ENCODE data around the gene TARBP1. TPM values are rescaled to one million over a fixed set of nuclear protein-coding genes. Genes with fewer than 3 reads are reported as not detected.
A peak's percentile ranks its signal among the peaks of the same experiment; 100 is the strongest.

TARBP1 gene
- total and polyA plus RNA-seq, 2 of the 4 experiments (the other 2 are of a cell fraction), result 10.6 to 17.7 TPM

GRCh38 chr1:234475167-234475793, 3.7 kb downstream of the TARBP1 start (continued):
- no peak for TF ChIP-seq RCOR1 (IDR thresholded peaks at IDR 0.05; ENCODE audit: insufficient replicate concordance, low read length)

- Histone ChIP-seq H3K23ac (ENCODE audit: low read depth, low read length) (no peak overlapping the region), H2BK5ac (ENCODE audit: low read depth, low read length, poor library complexity, severe bottlenecking) (no peak overlapping the region), H2BK20ac (ENCODE audit: low read depth, low read length) (no peak overlapping the region), H2AFZ (replicated peaks; ENCODE audit: low read length, poor library complexity) (no peak overlapping the region), H3K56ac (ENCODE audit: extremely low read depth, insufficient read depth, low read length) (no peak overlapping the region), H3K27ac (ENCODE audit: insufficient read depth, low read length) (no peak overlapping the region), H3K9me1 (ENCODE audit: insufficient read depth, low read length) (no peaks in the 10 kb centered on the region; the same call in none of the 2 replicates), H4K8ac (ENCODE audit: low read depth in 2 of 2, low read length in 2 of 2) (no peak overlapping the region), H2AK5ac (ENCODE audit: low read depth, low read length) (no peak overlapping the region), H3K14ac (replicated peaks; ENCODE audit: low read depth, low read length) (no peak overlapping the region), H3K27me3 (ENCODE audit: control insufficient read depth, insufficient read depth, low read length) (no peaks in the 10 kb centered on the region), H2BK15ac (ENCODE audit: low read depth, low read length) (no peak overlapping the region), H3K79me1 (ENCODE audit: low read depth in 1 of 2, low read length in 2 of 2) (peaks cover 6 to 18% of the 10 kb centered on the region in 2 experiments), H3K36me3 (ENCODE audit: control insufficient read depth, insufficient read depth, low read length) (no peaks in the 10 kb centered on the region), H4K20me1 (ENCODE audit: insufficient read depth, low read length) (peaks cover 3% of the 10 kb centered on the region; the same call in 1 of the 2 replicates), H2AK9ac (replicated peaks; ENCODE audit: low read depth, low read length, poor library complexity) (no peak overlapping the region), H3K9me3 (ENCODE audit: control insufficient read depth, insufficient read depth, low read length) (no peaks in the 10 kb centered on the region), H4K5ac (ENCODE audit: low read depth, low read length) (no peak overlapping the region), H2BK120ac (ENCODE audit: low read depth, low read length) (no peak overlapping the region), H3K9ac (ENCODE audit: low read depth, low read length) (no peak overlapping the region), H4K91ac (ENCODE audit: insufficient read depth, low read depth, low read length) (no peak overlapping the region), H3K18ac (ENCODE audit: low read depth, low read length) (no peak overlapping the region), H3K4ac (ENCODE audit: low read depth, low read length) (no peak overlapping the region), H3K4me2 (ENCODE audit: low read depth, low read length) (peak overlapping the region; percentile 28; the same call in 1 of the 2 replicates), H3K4me1 (ENCODE audit: control insufficient read depth, insufficient read depth, low read length) (peaks cover 8% of the 10 kb centered on the region), H3K4me3 (ENCODE audit: insufficient read depth, low read depth, low read length) (no peak overlapping the region)
- DNase-seq (peak; percentile 55), ATAC-seq (ENCODE audit: low read depth) (no peak)
- intact Hi-C loops (cut with micrococcal nuclease) (loop anchor here (10.0 kb wide), 1 partner anchor 1160 kb away; no protein-coding TSS in a partner anchor), in situ Hi-C loops (cut with MboI; ENCODE audit: low sequenced_read_pairs) (no loop called here), dilution Hi-C loops (cut with HindIII; ENCODE audit: low sequenced_read_pairs, unreplicated experiment) (no loop called here)
- POLR2A ChIA-PET (ENCODE audit: unreplicated experiment), result interaction anchor here (0.6 kb wide), 1 partner anchor 40 kb away, joined by 12 read pairs; no protein-coding TSS in a partner anchor
- no TSS peak for BruUV-seq (replicated peaks)
- TF ChIP-seq RAD21 (IDR thresholded peaks at IDR 0.05; ENCODE audit: low read length) (no peak), MAFK (IDR thresholded peaks at IDR 0.05; ENCODE audit: low read depth, low read length) (no peak), POLR2A (IDR thresholded peaks at IDR 0.05; ENCODE audit: low read depth, low read length) (no peak), CHD1 (IDR thresholded peaks at IDR 0.05; ENCODE audit: low read depth, low read length) (no peak), MAZ (IDR thresholded peaks at IDR 0.05; ENCODE audit: borderline replicate concordance, low read depth, low read length) (no peak), NFE2L2 (IDR thresholded peaks at IDR 0.05; ENCODE audit: low read depth, low read length) (no peak), SMC3 (IDR thresholded peaks at IDR 0.05; ENCODE audit: low read depth, low read length) (no peak), FOS (IDR thresholded peaks at IDR 0.05; ENCODE audit: low read depth, low read length) (no peak), BHLHE40 (IDR thresholded peaks at IDR 0.05; ENCODE audit: low read depth, low read length) (no peak), USF2 (IDR thresholded peaks at IDR 0.05; ENCODE audit: low read depth, low read length) (no peak), CTCF (conservative IDR thresholded peaks at IDR 0.05; ENCODE audit: low read depth, low read length) (no peak), RFX5 (IDR thresholded peaks at IDR 0.05; ENCODE audit: low read depth, low read length) (no peak)
- no CpG with 5 or more reads among the region's 2 CpGs for WGBS, 2 experiments (ENCODE audit: extremely low coverage in 2 of 2, insufficient read length in 1 of 2)
- CTCF ChIA-PET, result no interaction called here
Observed at GRCh38 chr1:234474375-234474774, 4.6 kb downstream of the TARBP1 start.

All from IMR-90 (cell line).